Activated T-cell treated with anti-CD3 and anti-CD28 coated beads for 24 hours (primary cell): Measurements from ENCODE around the gene GALNT2.

Experiments
- DNase-seq: peaks from one replicate; pipeline ENCODE4 v3.0.0-alpha.2; 2020; ENCODE audit warnings: low read depth

The GALNT2 gene

DNA sequence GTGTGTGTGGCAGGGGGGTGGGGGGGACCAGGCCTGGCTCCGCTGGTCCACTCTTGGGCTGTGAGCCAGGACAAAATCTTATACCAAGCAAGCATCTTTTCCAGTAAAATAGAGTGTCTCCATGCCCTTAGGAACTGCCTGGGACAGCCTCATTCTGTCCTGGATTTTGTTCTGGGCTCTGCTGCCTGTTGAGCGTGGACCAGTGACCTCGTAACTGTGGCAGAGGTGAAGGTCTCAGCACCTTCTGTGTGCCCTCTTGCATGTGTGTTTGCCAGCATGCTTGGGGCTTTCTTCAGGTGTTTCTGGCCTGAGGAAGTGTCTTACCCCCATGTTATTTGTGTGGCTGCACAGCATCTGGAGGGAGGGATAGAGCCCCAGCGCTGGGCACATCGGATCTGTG, 45.7 kb downstream of the GALNT2 start:
- DNase-seq: no peak

DNA sequence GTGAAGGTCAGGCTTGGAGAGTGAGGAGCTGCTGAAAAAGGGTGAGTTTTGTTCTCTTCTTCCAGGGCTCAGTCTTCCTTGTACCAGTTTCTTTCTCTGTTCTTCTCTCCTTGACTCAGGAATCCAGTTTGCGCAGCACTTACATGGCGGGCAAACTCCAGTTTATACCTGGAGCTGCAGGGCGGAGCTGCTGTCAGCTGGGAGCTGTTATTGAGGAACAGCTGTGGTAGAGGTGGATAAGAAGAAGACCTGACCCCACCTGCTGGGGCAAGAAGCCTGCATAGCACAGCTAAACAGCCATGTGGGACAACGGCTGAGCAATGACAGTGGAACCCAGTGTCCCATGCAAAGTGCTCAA, 46.2 kb downstream of the GALNT2 start:
- DNase-seq: no peak

DNA sequence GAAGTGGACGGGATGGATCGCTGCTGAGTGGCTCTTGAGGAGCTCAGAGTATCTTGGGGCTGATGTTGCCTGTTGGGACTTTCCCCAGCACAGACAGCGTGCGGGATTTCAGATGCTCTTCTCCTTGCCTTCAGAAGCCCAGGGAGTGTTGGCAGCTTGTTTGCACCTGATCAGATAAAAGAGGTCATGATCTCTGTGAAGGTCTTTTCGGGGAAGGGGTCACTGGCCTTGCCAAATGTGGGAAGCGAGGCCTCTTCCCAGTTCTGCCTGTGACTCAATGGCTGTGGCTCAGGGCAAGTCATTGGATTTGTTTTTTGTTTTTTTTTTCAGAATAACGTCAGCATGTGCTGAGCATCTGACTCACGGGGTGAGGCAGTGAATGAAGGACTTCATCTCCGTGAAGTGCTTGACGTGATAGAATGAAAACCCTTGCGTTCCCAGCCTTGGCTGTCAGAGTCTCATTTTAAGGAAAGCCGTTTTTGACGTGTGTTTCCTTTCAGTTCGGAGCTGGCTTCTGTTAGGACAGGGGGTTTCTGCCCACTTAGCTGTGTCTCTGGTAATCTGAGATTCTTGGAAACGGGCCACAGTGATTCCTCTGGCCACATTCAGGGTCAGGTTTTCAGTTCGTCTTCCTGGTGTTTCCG, 46.7 kb downstream of the GALNT2 start:
- DNase-seq: no peak

DNA sequence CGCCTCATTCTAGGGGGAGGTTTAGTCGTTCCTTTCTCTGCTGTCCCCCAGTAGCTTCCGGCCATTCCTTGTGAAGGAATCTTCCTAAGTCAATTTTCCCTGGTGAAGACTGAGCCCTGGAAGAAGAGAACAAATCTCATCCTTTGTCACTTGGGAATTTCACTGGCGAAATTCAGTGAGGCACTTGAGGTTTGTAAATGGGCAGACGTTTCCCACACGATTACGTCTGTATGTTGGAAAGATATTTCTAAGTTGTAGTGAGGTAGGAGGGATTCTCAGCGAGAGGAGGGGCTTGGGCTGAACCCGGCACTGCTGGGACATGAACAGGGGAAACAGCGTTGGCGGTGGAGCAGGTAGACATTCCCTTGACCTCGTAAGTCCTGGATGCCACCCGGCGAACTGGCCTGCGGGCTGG, 47.2 kb downstream of the GALNT2 start:
- no peak for DNase-seq

DNA sequence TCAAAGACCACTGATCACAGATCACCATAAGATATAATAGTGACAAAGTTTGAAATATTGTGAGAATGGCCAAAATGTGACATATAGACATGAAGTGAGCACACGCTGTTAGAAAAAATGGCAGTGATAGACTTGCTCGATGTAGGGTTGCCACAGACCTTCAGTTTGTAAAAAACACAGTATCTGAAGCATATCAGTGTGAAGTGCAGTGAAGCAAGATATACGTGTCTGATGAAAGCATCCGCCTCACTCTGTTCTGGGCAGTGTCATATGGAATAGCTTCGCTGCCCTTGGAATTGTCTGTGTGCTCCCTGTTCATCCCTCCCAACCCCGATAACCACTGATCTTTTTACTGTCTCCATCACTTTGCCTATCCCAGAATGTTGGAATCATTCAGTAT, 50.7 kb downstream of the GALNT2 start:
- no peak for DNase-seq

GRCh38 chr1:230119340-230119739, 52.3 kb downstream of the GALNT2 start:
- no peak for DNase-seq

DNA sequence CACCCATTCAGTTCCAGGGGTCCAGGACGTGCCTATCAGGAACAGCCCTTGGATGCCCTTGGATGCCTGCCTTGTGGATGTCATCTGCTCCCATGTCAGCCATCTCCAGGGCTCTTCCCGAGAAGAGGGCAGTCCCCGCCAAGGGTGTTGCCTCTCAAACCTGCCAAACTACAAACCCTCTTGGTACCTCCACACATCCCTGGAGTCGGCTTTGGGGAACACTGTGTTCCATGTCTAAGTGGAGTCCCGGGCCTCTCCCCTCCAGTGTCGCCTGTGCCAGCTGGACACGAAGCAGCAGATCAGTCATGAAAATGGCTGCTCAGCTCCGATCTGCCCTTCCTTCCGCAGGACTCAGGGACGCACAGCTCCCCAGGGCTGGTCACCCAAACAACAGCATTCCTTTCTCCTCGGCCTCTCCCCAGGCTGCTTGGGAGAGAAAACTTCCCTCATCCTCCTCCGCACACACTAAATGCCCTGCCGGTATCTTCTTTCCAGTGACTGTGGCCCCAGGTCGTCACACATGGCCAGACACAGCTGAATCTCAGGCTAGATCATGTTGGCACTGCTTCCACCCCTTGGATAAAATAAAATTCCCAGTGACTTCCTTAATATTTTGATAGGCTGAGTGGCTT, 53.4 kb downstream of the GALNT2 start:
- DNase-seq: no peak

GRCh38 chr1:230120921-230121381, 53.9 kb downstream of the GALNT2 start:
- no peak for DNase-seq

- no peak for DNase-seq
Observed at GRCh38 chr1:230121950-230122349, 54.9 kb downstream of the GALNT2 start.

DNA sequence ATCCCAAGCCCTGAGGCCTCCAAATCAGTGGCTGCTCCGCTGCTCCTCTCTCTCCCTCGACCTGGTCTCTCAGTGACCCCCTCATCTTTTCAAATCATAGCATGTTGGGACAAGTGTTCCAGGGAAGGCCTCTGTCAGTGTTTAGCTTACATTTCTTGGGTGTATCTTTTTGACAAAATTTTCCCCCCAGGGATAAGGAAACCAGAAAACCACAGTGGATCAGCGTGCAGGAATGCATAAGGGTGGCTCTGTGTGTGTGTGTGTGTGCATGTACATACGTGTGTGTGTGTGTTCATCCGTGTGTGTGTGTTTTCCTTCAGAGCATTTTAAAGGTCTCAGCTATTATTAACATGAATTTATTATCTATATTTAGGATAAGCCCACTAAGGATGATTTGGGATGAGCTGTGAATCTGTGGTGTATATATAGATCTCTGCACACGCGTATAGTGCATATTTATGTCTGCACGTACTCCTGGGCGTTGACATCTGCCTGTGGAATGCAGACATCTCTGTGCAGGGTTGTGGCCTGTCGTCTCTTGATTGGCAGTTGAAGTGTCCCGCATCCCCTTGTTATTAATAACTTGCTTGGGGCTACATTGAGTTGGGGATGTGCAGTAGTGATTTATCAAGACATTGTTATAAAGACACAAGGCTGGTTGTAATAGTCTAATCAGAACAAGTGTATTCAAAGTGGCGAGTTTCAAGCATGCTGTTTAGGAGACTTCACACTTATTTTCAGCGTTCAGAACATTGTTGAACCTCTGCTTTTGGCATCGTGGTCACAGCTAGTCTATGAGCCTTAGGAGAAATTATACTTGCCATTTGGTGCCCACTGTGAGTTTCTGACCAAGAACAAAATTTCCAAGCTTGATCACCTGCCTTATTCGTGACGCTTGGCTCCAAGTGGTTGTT, 55.6 kb downstream of the GALNT2 start:
- DNase-seq: no peak

DNA sequence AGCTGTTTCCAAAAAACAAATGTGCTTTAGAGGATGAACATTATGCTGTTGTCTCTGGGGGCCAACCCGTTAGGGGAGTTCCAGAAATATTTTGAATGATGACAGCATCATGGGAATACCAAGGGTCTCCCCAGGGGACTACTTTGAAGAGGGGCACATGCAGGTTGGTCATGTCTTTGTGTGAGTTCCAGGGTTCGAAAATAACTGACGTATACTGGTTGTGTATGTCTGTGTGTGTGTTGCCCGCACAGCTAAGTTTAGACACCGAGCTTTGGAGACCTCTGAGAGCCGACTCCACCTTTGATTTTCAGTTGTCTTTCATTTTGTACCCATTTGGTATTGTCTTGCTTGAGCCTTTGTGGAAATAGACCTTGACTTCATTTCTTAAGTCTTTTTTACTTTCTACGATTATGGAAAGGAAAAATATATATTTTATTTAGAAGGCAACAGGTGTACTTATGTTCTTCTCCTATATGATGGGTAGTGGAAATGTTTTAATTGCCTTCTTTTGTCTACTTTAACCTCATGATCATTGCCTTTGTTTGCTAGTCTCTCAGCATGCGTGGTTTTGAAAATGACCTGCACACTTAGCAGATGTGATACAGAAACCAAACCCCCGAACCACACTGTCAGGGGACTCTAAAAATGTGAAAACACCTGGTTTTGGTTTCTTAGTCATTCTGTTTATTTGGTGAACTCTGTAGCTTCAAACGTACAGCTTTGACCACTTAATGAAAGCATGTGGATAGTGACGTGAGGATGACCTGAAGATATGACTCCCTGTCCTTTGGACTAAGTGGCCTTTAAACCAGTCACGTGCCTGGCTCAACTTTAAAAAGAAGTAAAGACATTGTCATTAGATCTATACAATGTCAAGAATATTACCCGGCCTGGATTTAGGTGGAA, 56.5 kb downstream of the GALNT2 start:
- DNase-seq: no peak

DNA sequence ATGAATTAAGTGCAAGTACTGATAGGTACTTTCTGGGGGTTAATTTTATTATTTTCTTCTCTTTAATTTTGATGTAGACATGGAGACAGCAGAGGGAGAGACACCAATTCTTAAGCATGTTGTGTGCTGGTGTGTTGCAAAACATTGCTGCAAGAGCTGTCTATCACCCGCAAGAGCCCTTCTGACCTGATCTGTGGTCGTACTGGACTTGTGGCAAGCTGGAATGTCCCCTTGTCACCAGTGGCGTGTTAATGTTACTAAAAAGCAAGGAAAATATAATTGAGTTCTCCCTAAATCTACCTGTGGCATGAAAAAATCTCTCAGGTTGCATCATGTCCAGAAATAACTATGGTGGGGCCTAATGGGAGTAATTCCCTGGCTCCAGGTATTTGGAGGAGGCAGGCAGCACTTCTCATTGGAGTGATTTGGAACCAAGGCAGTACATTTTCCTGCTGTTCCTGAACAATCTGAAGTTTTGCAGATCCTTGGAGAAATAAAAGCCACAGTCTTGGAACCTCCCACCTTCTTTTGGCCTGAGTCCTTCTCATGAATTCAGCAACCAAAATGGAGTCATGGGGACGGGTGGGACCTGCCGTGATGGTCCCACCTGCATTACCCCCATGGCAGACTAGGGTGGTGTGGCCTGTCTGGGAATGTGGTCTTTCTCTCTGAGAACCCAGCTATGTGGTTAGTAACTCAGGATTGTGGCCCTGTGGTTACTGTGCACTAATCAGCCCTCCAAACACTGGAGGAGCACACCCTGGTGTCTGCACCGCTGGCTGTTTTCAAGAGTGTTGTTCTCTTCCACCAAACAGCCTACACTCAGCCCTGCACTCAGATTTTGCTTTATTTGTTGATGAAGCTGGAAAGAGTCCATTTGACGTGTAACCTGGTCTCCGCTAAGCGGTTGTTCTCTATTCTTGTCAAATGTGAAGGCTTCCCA, 57.4 kb downstream of the GALNT2 start:
- DNase-seq: no peak

DNA sequence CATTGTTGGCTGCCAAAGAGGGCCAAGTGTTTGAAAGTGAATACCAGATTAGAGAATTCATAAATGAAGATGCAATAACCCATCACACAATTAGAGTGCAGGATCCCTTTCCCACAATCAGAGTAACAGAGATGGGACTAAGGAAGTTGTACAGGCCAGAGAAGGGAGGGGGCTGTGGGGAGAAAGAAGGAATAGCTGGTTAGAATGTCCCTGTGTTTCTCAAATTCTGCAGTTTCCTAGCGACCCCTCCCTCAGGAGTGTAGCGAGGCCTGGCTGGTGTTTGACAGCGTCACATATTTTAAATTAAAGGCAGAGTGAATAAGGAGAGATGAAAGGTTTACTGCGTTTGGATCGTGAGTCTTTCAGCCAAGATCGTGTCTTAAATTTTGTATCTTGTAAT, 58.1 kb downstream of the GALNT2 start:
- no peak for DNase-seq

- no peak for DNase-seq
Observed at GRCh38 chr1:230125640-230126528, 58.8 kb downstream of the GALNT2 start.

- DNase-seq: no peak
Observed at GRCh38 chr1:230126529-230127104, 59.6 kb downstream of the GALNT2 start.

- peak; percentile 38 for DNase-seq
Observed at GRCh38 chr1:230127105-230128054, 60.3 kb downstream of the GALNT2 start.

DNA sequence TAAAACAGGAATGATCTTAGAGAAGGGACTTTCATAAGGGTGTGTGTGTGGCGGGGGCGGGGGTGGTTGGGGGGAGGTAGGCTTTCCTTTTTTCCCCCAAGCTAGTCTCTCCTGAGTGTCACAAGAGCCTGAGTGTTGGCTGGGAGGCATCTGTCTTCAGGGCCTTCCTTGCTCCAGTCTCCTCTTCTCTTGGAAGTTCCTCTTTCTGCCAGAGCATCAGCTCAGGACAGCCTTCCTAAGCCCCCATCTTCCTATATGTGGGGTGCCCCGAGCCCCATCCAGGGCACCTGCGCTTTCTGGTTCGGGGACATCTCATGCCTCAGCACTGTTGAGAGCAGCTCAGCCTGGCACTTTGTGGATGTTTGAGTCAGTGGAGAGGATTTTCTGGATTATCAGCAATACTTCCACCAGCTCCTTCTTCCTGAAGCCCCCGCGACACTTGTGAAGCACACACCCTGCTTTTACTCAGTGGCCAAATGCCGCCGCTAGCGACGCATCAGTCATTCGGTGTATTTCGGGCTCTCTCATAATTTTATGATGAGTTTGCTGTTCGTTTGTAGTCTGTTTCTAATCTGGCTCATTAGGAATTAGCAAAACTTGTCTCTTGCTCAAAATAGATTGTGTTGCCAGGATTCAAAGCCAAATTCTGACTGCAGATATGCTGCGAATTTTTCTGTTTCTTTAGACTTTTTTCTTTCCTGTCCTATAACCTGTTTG, 61.7 kb downstream of the GALNT2 start:
- no peak for DNase-seq

GRCh38 chr1:230129341-230129740, 62.3 kb downstream of the GALNT2 start:
- DNase-seq: no peak
